Measurements from ENCODE around the gene H2AZ2. TPM values are rescaled to one million over a fixed set of nuclear protein-coding genes. Genes with fewer than 3 reads are reported as not detected.
"Not testable (repeated sequence)": the region's sequence is repeated elsewhere in the genome, so short reads cannot be mapped to it uniquely, and the experiment has no call there.

The H2AZ2 gene
- total RNA-seq, 1 experiment from 2014 or later, result 352 TPM

DNA sequence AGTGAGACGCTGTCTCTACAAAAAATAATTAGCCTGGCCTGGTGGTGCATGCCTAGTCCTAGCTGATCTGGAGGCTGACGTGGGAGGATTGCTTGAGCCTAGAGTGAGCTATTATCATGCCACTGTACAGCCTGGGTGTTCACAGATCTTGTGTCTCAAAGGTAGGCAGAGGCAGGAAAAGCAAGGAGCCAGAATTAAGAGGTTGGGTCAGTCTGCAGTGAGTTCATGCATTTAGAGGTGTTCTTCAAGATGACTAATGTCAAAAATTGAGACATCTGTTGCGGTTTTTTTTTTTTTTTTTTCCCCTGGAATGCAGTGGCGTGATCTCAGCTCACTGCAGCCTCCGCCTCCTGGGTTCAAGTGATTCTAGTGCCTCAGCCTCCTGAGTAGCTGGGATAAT, 46.0 kb downstream of the H2AZ2 start:
- H3K27me3 ChIP-seq, result no peaks in the 10 kb centered on the region
- H3K9me3 ChIP-seq, result no peaks in the 10 kb centered on the region
- peaks cover 74% of the 10 kb centered on the region for H3K36me3 ChIP-seq
- no peak for DNase-seq
- H3K4me3 ChIP-seq, result no peak overlapping the region

DNA sequence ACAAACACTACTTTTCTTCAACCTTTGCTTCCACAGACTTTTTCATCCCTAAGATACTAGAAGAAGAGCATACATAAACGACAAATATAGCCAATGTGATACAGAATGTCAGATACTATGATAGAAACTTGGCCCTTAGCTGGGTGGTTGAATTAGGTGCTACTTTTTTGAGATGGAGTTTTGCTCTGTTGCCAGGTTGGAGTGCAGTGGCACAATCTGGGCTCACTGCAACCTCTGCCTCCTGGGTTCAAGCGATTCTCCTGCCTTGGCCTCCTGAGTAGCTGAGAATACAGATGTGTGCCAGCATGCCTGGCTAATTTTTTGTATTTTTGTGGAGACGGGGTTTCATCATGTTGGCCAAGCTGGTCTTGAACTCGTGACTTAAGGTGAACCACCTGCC, 47.9 kb downstream of the H2AZ2 start:
- Histone ChIP-seq H3K4me3 (no peak overlapping the region), H3K36me3 (peaks cover 77% of the 10 kb centered on the region), H3K9me3 (no peaks in the 10 kb centered on the region), H3K27me3 (no peaks in the 10 kb centered on the region)
- no peak for DNase-seq

DNA sequence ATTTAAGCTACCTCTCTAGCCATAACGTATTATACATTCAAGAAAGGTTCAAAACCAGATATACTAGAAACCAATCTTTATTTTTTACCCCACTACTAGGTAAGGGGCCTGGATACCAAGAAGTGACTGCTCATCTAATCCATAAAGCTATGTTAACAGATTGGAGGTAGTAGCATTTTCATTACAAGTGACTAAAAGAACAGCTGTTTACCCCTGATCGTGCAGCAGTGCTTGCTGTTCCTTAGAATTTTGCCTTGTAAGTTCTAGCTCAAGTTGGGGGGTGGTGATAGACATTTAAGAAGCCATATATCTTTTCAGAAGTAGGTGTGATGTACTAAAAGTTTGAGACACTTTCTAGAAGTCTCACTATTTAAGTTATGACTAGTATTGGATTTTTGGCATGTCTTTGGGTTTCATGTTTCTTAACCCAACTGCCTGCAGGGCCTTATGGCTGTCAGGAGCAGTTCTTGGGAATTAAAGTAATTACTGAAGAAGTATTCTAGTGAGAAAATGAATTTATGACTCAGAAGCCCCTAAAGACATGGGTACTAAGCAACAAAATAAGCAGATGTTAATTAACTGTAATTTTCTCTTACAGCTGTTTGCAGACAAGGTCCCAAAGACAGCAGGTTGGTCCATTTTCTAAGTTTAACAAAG, 49.1 kb downstream of the H2AZ2 start:
- Histone ChIP-seq H3K4me3 (peak overlapping the region; percentile 98), H3K27me3 (no peaks in the 10 kb centered on the region), H3K36me3 (peaks cover 72% of the 10 kb centered on the region), H3K9me3 (no peaks in the 10 kb centered on the region)
- no peak for DNase-seq

DNA sequence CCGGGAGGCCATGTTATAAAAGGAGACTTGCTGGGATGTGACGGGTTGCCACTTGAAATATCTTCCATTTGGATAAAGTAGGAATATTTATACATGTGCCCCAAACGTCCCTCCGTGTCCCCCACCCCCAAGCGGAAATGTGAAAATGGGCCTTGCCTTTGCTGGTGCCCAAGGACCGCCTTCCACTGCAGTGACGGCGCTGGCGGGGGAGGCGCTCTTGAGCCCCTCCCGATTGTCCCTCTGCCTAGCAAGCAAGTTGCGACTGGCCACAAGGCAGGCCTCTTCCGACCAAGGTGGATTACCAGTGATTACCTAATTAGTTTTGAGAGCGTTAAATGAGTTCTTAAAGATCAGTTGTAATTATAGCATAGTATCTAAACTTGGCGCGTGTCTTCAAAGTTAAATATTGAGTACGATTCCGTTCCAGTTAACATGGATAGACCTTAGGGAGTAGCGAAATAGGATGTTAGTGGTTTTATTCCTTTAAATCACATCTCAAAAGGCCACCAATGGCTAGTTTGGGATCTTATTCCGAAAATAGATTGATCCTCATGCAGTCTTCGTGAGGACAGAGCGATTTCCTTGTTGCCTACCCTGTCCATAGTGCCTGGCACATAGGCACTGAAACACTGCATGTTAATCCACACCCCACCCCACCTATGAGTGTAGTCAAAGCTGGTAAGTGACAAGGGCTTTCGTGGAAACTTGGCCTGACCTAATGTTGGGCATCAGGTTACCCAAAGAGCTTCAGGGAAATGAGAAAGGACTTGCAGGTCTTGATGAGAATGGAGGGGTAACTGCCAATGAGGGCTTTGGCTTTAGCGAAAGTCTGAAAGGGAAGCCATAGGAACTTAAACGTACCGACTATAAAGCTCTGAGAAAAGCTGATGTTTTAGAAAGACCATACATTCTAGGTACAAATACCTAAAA, 50.3 kb downstream of the H2AZ2 start:
- H3K27me3 ChIP-seq, result no peaks in the 10 kb centered on the region
- H3K36me3 ChIP-seq, result peaks cover 60% of the 10 kb centered on the region
- H3K9me3 ChIP-seq, result no peaks in the 10 kb centered on the region
- DNase-seq, result peak; percentile 90
- peak overlapping the region; percentile 98 for H3K4me3 ChIP-seq

DNA sequence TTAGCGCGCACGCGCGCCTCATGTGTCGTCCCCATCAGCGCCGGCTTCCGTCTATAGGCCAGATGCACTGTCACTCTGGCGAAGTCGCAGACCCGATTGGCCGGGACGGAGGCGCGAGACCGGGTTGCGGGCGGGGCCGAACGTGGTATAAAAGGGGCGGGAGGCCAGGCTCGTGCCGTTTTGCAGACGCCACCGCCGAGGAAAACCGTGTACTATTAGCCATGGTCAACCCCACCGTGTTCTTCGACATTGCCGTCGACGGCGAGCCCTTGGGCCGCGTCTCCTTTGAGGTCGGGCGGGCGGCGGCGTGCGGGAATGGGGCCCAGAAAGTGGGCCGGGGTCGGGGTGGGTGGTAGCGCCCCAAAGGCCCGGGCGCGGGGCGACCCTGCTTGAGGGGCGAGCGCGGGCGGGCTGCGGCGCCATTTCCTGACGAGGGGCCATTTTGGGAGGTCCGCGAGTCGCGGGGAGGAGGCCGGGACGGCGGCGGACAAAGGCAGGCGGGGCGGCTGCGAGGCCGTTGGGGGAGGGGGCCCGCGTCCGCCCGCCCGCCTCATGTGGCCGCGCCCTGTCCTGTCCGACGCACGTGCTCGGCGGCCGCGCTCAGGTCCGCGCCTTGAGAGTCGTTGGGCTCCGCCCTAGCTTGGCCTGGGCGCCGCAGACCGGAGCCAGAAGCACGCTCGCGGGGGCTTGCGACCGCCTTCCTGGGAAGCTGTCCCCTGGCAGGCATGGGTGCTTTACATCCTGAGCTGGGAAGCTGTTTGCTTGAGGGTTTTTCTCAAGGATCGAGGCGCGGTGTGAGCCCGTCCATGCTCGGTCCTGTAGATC, 51.2 kb downstream of the H2AZ2 start, which contains the start of gene PPIA:
PPIA (plus strand) TSS at position 178 of the 825 bp plus-strand sequence; CDS start at position 222, 44 bp downstream.
- H3K27me3 ChIP-seq, result no peaks in the 10 kb centered on the region
- H3K9me3 ChIP-seq, result no peaks in the 10 kb centered on the region
- peak; percentile 99 for DNase-seq
- peaks cover 51% of the 10 kb centered on the region for H3K36me3 ChIP-seq
- H3K4me3 ChIP-seq, result peak within 1 kb of the TSS; percentile 98

DNA sequence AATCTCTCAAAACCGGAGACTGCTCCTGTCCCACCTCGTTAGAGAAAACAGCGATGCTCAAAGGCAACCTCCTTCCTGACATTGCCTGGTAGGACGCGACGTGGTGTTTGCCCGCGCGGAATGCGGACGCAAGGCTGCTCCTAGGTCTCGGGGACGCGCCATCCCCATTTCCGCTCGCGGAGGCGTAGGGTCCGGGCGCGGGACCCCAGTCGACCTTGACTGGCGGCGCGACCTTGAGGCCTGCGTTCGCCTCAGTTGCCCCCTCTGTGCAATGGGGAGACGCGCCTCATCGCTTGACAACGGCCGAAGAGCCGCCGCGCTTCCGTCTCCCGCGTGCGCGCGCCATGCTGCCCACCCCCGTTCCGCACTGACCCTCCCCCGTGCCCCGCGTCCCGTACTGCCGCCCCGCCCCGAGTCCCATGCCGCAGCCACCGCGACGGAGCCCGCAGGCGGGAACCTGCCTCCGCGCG, 51.8 kb downstream of the H2AZ2 start:
- Histone ChIP-seq H3K27me3 (no peaks in the 10 kb centered on the region), H3K36me3 (peaks cover 45% of the 10 kb centered on the region), H3K4me3 (peak overlapping the region; percentile 98), H3K9me3 (no peaks in the 10 kb centered on the region)
- DNase-seq, result no peak

DNA sequence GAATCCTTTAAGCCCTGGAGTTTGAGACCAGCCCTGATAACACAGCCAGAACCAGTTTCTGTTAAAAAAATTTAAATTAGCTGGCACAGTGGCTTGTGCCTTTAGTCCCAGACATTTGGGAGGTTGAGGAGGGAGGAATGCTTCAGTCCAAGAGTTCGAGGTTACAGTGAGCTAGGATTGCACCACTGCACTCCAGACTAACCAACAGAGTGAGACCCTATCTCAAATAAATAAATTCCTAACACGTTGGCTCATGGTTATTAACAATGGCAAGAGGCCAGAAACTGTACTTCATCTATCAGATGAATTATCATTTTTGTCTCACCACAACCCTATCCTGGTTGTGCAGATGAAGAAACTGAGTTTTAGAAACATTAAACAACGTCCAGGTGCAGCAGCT, 53.6 kb downstream of the H2AZ2 start:
- DNase-seq, result no peak
- Histone ChIP-seq H3K36me3 (peaks cover 27% of the 10 kb centered on the region), H3K27me3 (no peaks in the 10 kb centered on the region), H3K9me3 (no peaks in the 10 kb centered on the region), H3K4me3 (no peak overlapping the region)

DNA sequence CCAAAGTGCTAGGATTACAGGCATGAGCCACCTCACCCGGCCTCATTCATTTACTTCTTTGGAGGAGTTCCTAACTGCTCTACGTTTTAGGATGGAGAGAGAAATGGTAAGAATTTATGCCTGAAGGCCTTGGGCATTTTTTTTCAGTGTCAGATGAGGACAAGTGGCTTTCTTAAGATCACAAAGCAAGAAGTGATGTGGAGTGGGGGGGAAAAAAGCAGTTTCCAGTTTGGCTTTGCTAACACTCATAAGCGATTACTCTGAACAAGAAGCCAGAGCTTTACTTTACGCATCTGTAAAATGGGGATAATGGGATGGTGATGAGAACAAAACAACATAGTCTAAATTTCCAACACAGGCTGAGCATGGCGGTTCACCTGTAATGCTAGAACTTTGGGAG, 54.0 kb downstream of the H2AZ2 start:
- Histone ChIP-seq H3K4me3 (no peak overlapping the region), H3K9me3 (no peaks in the 10 kb centered on the region), H3K36me3 (peaks cover 23% of the 10 kb centered on the region), H3K27me3 (no peaks in the 10 kb centered on the region)
- DNase-seq, result no peak

DNA sequence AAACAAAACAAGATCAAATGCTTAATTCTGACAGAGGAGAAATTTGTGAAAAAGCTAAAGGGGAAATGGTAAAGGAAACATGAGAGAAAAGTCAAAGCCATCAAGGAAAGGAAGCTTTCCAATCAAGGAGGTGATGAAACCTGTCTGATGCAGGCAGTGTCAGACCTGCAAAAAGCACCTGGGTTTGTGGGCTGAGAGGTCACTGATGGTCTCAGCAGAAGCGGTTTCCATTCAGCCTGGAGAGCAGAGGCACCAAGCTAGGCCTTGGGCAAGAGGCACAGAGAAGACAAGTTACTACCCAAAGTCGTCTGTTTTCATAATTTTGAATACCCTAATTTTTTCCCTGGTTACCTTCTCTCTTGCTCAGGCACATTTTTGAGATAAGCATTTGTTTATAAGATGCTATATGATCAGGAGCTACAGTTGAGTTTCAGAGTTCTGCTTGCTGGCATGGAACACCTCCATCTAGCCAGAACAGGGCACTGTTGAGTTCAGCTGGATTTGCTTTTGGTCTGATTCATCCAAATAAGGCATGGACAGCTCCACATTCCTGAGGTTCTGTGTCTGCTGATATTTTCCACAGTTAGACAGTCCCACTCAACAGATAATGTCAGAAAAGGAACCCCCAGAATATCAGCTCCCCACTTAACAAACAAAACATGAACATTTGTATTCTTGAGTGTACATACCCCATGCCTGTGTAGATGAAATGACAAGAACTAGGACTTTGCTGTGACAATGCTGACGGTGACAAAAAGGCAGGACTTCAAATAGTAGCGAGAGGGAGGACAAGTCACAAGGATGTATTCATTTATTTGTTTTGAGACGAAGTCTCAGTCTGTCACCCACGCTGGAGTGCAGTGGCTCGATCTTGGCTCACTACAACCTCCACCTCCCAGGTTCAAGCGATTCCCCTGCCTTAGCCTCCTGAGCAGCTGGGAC, 56.3 kb downstream of the H2AZ2 start:
- DNase-seq, result peak; percentile 18

DNA sequence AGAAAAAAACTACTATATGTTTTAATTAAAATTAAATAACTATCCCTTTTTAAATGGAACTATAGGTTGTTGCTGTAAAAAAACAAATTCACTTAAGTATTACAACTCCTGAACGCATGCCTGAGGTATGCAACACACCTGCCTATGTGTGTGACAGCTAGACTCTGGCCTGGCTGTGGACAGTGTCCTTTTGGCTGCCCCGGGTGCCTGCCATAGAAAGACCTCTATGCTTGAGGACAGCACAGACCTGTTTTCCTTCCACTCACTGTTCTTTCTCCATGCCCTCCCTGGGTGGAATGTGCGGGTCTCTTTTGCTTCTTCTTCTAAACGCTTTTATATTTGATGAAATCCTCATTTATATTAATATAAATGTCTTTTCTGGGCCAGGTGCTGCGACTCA, 57.9 kb downstream of the H2AZ2 start:
- Histone ChIP-seq H3K9me3 (no peaks in the 10 kb centered on the region), H3K27me3 (no peaks in the 10 kb centered on the region), H3K36me3 (no peaks in the 10 kb centered on the region), H3K4me3 (no peak overlapping the region)
- no peak for DNase-seq

More for the DNA sequence above, 56.3 kb downstream of the H2AZ2 start:
- Histone ChIP-seq H3K36me3 (peaks cover under 1% of the 10 kb centered on the region), H3K4me3 (no peak overlapping the region), H3K9me3 (no peaks in the 10 kb centered on the region), H3K27me3 (no peaks in the 10 kb centered on the region)

DNA sequence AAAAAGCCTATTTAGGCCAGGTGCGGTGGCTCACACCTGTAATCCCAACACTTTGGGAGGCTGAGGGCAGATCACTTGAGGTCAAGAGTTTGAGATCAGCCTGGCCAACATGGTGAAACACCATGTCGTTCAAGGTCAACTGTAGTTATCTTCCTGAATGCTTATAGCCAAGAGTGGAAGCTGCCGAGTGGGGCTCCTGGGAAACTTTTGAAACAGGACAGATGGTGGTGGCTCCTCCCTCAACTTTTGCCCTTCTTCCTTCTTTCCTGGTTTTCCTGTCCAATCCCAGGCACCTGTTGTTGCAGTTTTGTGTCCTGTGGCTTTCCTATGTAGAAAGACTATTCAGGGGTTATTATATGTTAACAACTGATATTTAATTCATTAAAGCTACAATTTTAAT, 60.1 kb downstream of the H2AZ2 start:
- Histone ChIP-seq H3K36me3 (no peaks in the 10 kb centered on the region), H3K27me3 (no peaks in the 10 kb centered on the region), H3K9me3 (peaks cover 4% of the 10 kb centered on the region), H3K4me3 (no peak overlapping the region)
- DNase-seq, result no peak

DNA sequence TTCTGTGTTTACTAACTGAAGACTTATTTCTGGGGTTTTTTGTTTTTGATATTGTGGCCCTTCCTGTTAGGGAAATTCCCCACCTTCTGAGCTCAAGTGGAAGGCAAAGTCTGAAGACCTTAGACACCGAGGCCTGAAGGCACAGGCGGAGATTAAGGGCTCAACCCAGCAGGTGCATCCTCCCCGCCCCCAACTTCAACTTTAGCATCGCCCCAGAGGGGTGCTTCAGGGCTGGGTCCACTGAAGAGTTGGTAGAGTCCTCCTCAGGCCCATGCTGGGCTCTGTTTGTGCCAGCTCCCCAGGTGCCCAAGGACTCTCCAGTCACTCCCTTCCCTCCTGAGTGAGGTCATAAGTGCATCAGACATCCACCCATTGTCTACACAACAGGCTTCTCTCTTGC, 60.8 kb downstream of the H2AZ2 start:
- no peak for DNase-seq
- no peaks in the 10 kb centered on the region for H3K36me3 ChIP-seq
- H3K9me3 ChIP-seq, result peaks cover 4% of the 10 kb centered on the region
- no peak overlapping the region for H3K4me3 ChIP-seq
- no peaks in the 10 kb centered on the region for H3K27me3 ChIP-seq

DNA sequence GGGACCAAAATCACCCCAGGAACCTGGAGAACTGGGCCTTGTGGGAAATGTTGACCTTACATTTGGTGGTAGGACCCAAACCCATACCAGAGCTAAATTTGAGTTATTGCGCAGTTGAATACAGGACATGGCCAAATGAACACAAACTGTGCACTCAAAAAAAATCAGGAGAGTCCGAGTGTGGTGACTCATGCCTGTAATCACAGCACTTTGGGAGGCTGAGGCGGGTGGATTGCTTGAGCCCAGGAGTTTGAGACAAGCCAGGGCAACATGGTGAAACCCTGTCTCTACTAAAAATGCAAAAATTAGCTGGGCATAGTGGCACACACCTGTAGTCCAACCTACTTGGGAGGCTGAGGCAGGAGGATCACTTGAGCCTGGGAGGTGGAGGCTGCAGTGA, 62.7 kb downstream of the H2AZ2 start:
- H3K36me3 ChIP-seq, H3K4me3 ChIP-seq, DNase-seq, H3K27me3 ChIP-seq, H3K9me3 ChIP-seq: not testable (repeated sequence)

DNA sequence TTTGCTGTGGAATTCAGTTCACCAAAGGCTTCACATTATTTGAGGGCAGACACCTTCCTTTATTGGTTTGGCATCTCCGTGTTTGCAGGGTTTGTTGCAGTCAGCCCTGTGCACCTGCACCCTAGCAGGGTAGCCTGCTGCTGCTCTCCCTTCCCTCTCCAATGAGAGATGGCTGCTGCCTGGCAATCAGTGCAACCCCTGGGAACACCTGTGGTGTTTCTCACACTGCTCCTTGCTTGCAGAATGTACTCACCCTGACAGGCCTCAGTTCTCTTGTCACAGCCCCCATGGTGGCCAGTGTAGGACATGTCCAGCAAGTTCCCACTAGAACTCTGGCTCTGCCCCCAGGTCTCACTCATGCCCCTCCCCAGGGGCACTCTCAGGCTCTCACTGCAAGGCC, 63.5 kb downstream of the H2AZ2 start:
- Histone ChIP-seq H3K27me3 (no peaks in the 10 kb centered on the region), H3K9me3 (peaks cover 4% of the 10 kb centered on the region), H3K36me3 (no peaks in the 10 kb centered on the region), H3K4me3 (no peak overlapping the region)
- DNase-seq, result no peak

DNA sequence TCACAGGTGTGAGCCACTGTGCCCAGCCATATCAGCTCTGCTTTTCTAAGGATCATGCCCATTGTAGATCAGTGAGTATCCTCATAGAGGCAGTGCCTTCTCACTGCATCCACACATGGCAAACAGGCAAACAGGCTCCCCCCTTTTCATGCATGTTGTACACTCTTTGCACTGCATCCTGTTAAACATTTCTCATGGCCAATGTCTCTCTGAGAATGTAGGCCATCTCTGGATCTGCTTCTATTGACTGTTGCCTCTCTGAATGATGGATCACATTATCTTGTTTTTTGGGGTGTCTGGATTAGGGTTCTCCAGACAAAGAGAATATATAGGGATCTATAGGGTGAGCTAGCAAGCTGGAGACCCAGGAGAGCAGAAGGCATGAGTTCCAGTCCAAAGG, 64.5 kb downstream of the H2AZ2 start:
- Histone ChIP-seq H3K36me3 (no peaks in the 10 kb centered on the region), H3K4me3 (no peak overlapping the region), H3K27me3 (no peaks in the 10 kb centered on the region), H3K9me3 (peaks cover 4% of the 10 kb centered on the region)
- no peak for DNase-seq

DNA sequence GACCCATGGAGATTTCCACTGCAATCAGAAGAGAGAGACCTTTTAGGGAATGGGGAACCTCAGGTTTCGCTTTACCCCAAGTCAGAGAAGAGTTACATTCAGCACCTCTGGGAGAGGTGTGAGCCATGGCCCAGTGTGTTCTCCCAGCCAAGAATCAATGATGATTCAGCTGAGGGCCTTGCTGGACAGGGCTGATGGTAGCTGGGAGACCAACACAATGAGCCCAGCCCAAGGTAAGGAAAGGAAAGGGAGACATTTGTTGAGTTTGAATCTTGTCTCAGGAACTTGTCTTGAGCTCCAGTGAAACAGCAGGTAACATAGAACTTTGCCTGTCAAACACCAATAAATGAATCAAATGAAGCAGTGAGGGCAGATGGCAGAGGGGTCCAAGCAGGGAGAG, 65.4 kb downstream of the H2AZ2 start:
- Histone ChIP-seq H3K9me3 (peaks cover 4% of the 10 kb centered on the region), H3K4me3 (no peak overlapping the region), H3K36me3 (no peaks in the 10 kb centered on the region), H3K27me3 (no peaks in the 10 kb centered on the region)
- no peak for DNase-seq
